Kidney capillary endothelial cell (primary cell): ENCODE measurements around the gene COBLL1.
"Not testable (repeated sequence)": the region's sequence is repeated elsewhere in the genome, so short reads cannot be mapped to it uniquely, and the experiment has no call there.

ENCODE experiments used
- DNase-seq: peaks from one replicate; pipeline ENCODE4 v3.0.0-alpha.2; 2018; ENCODE audit warnings: low spot score

COBLL1 gene

DNA sequence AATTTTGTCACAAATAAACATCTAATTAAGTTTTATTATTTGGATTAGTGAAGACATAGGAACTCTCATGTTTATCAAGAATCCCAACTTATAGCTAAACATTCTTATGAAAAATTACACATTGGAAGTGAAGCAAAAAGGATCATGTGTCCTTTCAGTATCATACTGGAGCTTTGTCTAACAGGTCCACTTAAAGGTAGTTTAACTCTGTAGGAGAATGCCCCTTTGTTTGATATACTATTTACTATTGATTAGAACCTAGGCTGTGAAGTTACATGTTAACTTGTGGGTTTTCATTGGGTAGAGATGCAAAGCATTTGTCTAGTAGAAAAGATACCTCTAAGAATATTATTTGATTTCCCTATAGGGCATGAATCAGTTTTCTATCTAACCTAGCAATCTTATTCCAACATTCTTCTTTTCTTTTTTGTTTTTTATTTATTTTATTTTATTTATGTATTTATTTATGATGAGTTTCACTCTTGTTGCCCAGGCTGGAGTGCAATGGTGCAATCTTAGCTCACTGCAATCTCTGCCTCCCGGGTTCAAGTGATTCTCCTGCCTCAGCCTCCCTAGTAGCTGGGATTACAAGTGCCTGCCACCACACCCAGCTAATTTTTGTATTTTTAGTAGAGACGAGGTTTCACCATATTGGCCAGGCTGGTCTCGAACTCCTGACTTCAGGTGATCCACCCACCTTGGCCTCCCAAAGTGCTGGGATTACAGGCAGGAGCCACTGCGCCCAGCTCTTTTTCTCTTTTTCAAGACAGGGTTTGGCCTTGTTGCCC is 18.5 kb upstream of the COBLL1 start:
- DNase-seq, result not testable (repeated sequence)

- no peak for DNase-seq
Observed at GRCh38 chr2:164859251-164859818, 17.7 kb upstream of the COBLL1 start.

GRCh38 chr2:164852086-164852485 is 10.5 kb upstream of the COBLL1 start:
- DNase-seq, result no peak

GRCh38 chr2:164850235-164850634 is 8.6 kb upstream of the COBLL1 start:
- no peak for DNase-seq

DNA sequence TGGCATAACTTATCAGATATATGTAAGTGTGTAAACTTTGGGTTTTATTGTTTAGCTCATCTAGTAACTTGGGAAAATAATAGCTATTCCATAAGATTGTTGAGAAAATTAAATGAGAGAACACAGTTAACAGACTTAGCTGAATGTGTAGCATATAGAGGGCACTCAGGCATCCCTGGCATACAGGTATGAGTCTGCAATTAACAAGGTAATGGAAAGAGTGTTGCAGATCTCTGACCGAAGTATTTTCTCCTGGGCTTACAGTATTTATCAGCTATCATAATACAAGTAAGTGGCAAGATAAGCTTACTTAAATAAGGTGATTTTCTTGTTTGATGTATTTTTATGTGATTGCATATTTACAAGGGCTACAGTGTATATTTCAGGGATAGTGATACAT is 7.9 kb upstream of the COBLL1 start:
- DNase-seq, result no peak

- DNase-seq, result no peak
Observed at GRCh38 chr2:164847981-164848741, 6.5 kb upstream of the COBLL1 start.

- DNase-seq, result no peak
Observed at GRCh38 chr2:164847291-164847690, 5.7 kb upstream of the COBLL1 start.

- DNase-seq, result no peak
Observed at GRCh38 chr2:164846276-164846675, 4.7 kb upstream of the COBLL1 start.

DNA sequence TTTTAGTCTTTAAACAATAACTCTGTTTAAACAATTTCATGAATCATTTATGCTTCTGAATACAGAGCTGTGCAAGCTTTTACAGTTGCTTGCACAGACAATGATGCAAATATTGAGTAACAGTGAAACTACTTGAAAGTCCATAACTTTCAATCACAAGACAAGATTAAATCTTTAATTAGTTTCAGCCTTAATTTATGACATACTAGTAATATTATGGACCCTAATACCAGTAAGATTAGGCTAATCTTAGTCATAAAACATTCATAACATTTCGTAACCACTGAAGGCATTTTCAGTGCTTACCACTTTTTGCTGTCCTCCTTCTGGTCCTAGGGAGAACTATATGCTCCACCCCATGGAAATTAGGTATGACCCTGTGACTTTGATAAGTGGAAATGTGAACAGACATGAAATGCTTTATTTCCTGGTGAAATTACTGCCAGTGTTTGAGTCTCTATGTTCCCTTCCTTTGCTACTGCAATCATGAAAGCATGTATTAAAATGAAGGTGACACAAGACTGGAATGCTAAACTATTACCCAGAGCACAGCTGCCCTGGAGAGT is 1.8 kb upstream of the COBLL1 start:
- DNase-seq, result no peak

- no peak for DNase-seq
Observed at GRCh38 chr2:164842624-164842966, 972 bp upstream of the COBLL1 start.

DNA sequence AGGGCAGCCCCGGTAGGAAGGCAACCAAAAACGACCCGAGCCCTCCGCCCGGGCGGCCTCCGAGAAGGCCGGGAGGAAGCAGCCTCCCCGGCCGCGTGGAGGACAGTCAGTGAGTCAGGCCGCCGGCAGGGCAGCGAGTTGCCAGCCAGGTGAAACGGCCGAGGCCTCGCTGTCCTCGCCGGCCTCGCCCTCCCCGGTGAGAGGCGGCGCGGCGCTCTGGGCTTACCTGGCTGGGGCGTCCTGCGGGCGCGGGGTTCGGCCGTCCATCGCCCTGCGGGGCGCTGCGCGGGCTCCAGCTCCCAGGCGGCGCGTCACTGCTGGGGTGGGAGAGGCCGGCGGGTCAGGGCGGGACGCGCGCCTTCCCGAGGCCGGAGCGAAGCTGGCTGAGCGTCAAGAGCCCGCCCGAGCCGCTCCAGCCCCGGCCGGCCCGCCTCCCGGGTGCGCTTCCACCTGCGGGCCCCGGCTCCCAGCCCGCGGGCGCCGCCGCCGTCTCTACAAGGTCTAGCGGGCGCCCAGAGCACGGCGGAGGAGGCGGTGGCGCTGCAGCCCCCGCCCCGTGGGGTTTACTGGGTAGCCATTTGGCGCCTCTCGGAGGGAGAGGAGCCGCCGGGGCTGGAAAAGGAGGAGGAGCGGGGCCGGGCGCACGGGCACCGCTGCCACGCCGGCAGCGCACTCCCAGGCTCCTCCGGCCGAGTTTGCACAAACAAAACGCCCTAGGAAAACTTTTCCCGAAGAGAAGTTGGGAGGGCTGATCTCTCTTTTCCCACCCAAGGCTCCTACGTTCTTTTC is 499 bp downstream of the COBLL1 start:
- peak; percentile 52 for DNase-seq

- DNase-seq, result no peak
Observed at GRCh38 chr2:164840458-164840929, 1.1 kb downstream of the COBLL1 start.

DNA sequence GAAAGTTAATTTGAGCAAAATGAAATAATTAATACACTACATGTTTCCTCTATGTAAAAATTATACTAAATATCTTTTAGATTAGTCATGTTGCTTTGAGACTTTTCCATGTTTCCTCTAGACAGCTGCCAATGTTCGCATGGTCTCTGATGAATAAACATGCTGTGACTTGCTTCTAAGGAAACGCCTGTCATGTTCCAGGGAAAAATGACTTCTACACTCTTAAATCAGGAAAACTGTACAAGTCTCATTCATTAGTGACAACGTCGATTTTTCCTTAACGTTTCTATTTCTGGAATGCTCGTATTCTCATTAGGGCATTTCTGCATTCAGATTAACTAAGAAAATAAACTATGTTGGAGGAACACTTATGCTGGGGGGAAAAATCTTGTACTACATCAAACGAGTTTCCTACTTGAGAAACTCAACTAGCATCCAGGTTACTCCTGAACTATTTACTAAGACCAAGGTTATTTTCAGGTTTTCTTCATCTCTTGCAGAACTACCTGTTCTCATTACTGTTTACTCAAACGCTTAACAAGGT is 1.6 kb downstream of the COBLL1 start:
- DNase-seq, result peak; percentile 85

GRCh38 chr2:164837807-164838206 is 3.8 kb downstream of the COBLL1 start:
- no peak for DNase-seq

DNA sequence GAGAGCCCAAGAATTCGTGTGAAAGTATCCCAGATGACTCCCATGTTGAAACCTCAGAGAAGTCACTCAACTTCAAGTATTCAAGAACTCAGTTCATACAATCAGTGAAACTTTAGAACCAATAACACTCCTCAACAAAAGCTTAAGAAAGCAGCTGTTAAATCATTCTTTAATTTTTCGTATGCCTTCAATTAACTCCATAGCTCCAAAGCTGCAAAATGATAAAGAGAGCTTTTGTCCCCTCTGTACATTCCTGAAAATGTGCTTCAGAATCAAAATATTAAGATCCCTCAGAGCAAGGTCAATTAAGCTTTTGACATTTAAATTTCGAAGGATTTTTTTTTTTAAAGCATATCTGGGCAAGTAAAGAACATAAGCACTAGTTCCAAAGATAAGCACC is 4.7 kb downstream of the COBLL1 start:
- DNase-seq, result no peak

DNA sequence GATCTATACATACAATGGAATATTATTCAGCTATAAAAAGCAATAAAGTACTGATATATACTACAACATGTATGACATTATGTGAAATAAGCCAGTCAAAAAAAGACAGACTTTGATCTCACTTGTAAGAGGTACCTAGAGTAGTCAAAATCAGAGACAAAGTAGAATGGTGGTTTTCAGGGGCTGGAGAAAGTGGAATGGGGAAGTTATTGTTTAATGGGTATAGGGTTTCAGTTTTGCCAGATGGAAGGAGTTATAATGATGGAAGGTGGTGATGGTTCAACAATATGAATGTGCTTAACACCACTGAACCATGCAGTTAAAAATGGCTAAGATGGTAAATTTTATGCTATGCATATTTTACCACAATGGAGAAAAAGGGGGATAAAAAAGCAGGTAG is 6.3 kb downstream of the COBLL1 start:
- no peak for DNase-seq

GRCh38 chr2:164831887-164832286 is 9.7 kb downstream of the COBLL1 start:
- no peak for DNase-seq

GRCh38 chr2:164831180-164831579 is 10.4 kb downstream of the COBLL1 start:
- DNase-seq, result no peak

GRCh38 chr2:164826293-164827243 is 15.1 kb downstream of the COBLL1 start:
- no peak for DNase-seq

DNA sequence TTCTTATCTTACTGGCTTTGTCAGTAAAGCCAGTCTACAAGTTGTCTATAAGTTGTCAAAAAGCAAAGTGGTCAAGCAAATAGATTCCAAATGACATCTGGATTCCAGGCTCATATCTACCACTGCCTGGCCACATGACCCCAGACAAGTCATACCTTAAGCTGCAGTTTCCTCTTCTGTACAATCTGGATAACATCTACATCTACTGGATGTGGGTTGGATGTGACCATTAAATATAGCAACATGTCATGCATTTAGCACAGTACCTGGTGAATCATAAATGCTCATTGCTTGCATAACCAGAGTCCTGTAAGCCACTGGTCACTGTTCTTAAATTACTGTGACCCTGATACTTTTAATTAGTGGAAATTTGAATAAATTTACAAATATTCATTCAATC is 16.8 kb downstream of the COBLL1 start:
- DNase-seq, result no peak

DNA sequence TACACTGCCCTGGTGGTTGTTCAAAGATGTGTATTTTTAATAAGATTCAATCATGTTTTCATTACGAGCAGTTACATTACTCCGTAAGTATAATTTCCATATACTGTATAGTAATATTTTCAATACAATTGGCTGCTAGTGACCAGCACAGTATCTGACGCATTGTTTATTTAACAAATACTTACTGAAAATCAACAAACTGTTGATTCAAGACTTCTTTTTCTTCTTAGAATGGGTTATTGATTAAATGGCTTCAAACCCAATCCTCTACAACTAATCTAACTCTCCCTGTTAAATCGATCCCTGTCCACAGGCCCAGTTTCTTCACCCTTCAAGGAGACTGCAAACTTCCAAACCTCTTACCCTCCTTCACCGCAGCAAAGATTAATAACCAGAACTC is 18.5 kb downstream of the COBLL1 start:
- no peak for DNase-seq
